Measurements from ENCODE around the gene THRSP. TPM values are rescaled to one million over a fixed set of nuclear protein-coding genes. Genes with fewer than 3 reads are reported as not detected.
"Not testable (repeated sequence)": the region's sequence is repeated elsewhere in the genome, so short reads cannot be mapped to it uniquely, and the experiment has no call there.

THRSP gene
- total and polyA plus RNA-seq, 9 donors = 0.18 to 1.1 (median 0.40) TPM; not detected in 6

DNA sequence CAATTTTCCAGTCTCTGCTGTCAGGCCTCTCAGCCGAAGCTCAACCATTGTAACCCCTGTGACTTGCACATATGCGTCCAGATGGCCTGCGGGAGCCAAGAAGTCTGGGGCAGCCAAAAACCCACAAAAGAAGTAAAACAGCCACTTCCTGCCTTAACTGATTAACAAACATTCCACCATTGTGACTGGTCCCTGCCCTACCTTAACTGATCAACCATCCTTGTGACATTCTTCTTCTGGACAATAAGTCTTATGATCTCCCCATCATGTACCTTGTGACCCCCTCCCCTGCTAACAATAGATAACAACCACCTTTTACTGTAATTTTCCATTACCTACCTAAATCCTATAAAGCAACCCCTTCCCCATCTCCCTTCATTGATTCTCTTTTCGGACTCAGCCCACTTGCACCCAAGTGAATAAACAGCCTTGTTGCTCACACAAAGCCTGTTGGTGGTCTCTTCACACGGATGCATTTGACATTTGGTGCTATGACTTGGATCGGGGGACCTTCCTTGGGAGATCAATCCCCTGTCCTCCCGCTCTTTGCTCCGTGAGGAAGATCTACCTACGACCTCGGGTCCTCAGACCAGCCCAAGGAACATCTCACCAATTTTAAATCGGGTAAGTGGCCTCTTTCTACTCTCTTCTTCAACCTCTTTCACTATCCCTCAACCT, 17.3 kb downstream of the THRSP start:
- Histone ChIP-seq H3K36me3 (no peaks in the 10 kb centered on the region), H3K27me3 (no peaks in the 10 kb centered on the region), H3K4me1 (ENCODE audit: insufficient read depth) (peaks cover 17% of the 10 kb centered on the region), H3K4me3 (no peak overlapping the region), H3K9me3 (no peaks in the 10 kb centered on the region), H3K27ac (no peak overlapping the region)
- 81 to 89% (median 86%) methylated on average over 11 of the region's 11 CpGs for WGBS, 3 donors
- intact Hi-C loops (cut with DNase I) = no loop called here
- DNase-seq = no peak
- TF ChIP-seq, protein P1, sequence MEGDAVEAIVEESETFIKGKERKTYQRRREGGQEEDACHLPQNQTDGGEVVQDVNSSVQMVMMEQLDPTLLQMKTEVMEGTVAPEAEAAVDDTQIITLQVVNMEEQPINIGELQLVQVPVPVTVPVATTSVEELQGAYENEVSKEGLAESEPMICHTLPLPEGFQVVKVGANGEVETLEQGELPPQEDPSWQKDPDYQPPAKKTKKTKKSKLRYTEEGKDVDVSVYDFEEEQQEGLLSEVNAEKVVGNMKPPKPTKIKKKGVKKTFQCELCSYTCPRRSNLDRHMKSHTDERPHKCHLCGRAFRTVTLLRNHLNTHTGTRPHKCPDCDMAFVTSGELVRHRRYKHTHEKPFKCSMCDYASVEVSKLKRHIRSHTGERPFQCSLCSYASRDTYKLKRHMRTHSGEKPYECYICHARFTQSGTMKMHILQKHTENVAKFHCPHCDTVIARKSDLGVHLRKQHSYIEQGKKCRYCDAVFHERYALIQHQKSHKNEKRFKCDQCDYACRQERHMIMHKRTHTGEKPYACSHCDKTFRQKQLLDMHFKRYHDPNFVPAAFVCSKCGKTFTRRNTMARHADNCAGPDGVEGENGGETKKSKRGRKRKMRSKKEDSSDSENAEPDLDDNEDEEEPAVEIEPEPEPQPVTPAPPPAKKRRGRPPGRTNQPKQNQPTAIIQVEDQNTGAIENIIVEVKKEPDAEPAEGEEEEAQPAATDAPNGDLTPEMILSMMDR (IDR thresholded peaks at IDR 0.05) = no peak
- no peak for TF ChIP-seq POLR2A (IDR thresholded peaks at IDR 0.05)
- no peak for TF ChIP-seq EP300 (IDR thresholded peaks at IDR 0.05)

DNA sequence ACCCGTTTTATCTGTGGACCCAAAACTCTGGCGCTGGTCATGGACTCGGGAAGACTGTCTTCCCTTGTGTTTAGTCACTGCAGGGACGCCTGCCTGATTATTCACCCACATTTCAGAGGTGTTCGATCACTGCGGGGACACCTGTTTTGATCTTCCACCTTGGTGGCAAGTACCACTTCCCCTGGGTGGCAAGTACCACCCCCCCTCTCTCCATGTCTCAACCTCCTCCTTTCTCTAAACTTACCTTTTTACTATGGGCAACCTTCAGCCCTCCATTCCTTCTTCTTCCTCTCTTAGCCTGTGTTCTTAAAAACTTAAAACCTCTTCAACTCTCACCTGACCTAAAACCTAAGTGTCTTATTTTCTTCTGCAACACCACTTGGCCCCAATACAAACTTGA, 17.9 kb downstream of the THRSP start:
- DNase-seq = no peak
- H3K9me3 ChIP-seq = no peaks in the 10 kb centered on the region
- no peak overlapping the region for H3K4me3 ChIP-seq
- H3K27me3 ChIP-seq = no peaks in the 10 kb centered on the region
- TF ChIP-seq POLR2A (IDR thresholded peaks at IDR 0.05) = no peak
- TF ChIP-seq EP300 (IDR thresholded peaks at IDR 0.05) = no peak
- TF ChIP-seq, protein P1 (IDR thresholded peaks at IDR 0.05) = no peak
- intact Hi-C loops (cut with DNase I) = no loop called here
- H3K36me3 ChIP-seq = no peaks in the 10 kb centered on the region
- 89 to 94% (median 92%) methylated on average over 6 of the region's 6 CpGs for WGBS, 3 donors
- H3K4me1 ChIP-seq (ENCODE audit: insufficient read depth) = peaks cover 17% of the 10 kb centered on the region
- no peak overlapping the region for H3K27ac ChIP-seq

DNA sequence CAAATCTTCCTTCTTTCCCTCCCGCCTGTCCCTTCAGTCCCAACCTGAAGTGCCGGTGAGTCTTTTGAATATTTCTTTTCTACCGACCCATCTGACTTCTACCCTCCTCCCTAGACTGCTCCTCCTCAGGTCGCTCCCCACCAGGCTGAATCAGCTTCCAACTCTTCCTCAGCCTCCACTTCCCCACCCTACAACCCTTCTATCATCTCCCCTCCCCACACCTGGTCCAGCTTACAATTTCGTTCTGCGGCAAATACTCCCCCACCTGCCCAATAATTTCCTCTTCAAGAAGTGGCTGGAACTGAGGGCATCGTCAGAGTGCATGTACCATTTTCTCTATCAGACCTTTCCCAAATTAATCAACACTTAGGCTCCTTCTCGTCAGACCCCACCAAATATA, 18.5 kb downstream of the THRSP start:
- Histone ChIP-seq H3K27ac (no peak overlapping the region), H3K27me3 (no peaks in the 10 kb centered on the region), H3K4me1 (ENCODE audit: insufficient read depth) (peaks cover 14% of the 10 kb centered on the region), H3K4me3 (no peak overlapping the region), H3K9me3 (no peaks in the 10 kb centered on the region), H3K36me3 (no peaks in the 10 kb centered on the region)
- 72 to 79% (median 77%) methylated on average over 8 of the region's 8 CpGs for WGBS, 3 donors
- DNase-seq = no peak
- intact Hi-C loops (cut with DNase I) = no loop called here
- TF ChIP-seq EP300 (IDR thresholded peaks at IDR 0.05) (no peak), POLR2A (IDR thresholded peaks at IDR 0.05) (no peak)
- TF ChIP-seq, protein P1 (IDR thresholded peaks at IDR 0.05) = no peak

DNA sequence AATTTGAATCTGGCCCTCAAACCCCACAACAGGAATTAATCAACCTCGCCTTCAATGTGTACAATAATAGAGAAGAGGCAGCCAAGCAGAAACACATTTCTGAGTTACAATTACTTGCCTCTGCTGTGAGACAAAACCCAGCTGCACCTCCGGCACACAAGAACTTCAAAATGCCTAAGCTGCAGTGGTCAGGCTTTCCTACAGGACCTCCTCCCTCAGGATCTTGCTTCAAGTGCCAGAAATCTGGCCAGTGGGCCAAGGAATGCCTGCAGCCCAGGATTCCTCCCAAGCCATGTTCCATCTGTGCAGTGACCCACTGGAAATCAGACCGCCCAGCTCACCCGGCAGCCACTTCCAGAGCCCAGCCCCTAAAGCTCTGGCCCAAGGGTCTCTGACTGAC, 19.4 kb downstream of the THRSP start:
- no peak overlapping the region for H3K4me3 ChIP-seq
- TF ChIP-seq EP300 (IDR thresholded peaks at IDR 0.05) (no peak), POLR2A (IDR thresholded peaks at IDR 0.05) (no peak)
- TF ChIP-seq, protein P1 (IDR thresholded peaks at IDR 0.05) = no peak
- no peaks in the 10 kb centered on the region for H3K9me3 ChIP-seq
- DNase-seq = no peak
- H3K36me3 ChIP-seq = no peaks in the 10 kb centered on the region
- H3K27ac ChIP-seq = no peak overlapping the region
- intact Hi-C loops (cut with DNase I) = no loop called here
- H3K27me3 ChIP-seq = no peaks in the 10 kb centered on the region
- H3K4me1 ChIP-seq (ENCODE audit: insufficient read depth) = peaks cover 7% of the 10 kb centered on the region
- 32 to 38% (median 34%) methylated on average over 4 of the region's 4 CpGs for WGBS, 3 donors

DNA sequence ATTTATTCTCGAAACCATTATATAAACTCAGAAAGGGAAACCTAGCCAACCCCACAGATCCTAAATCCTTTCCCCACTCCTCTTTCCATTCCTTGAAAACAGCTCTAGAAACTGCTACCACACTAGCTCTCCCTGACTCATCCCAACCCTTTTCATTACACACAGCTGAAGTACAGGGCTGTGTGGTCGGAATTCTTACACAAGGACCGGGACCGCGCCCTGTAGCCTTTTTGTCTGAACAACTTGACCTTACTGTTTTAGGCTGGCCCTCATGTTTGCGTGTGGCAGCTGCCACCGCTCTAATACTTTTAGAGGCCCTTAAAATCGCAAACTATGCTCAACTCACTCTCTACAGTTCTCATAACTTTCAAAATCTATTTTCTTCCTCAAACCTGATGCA, 20.8 kb downstream of the THRSP start:
- H3K4me3 ChIP-seq; H3K4me1 ChIP-seq (ENCODE audit: insufficient read depth); H3K27ac ChIP-seq; intact Hi-C loops (cut with DNase I); DNase-seq; H3K36me3 ChIP-seq; H3K9me3 ChIP-seq; H3K27me3 ChIP-seq: not testable (repeated sequence)
- 87 to 92% (median 90%) methylated on average over 8 of the region's 8 CpGs for WGBS, 3 donors
